Endothelial cell of umbilical vein (primary cell): Measurements from ENCODE around the gene CHI3L1. TPM values are rescaled to one million over a fixed set of nuclear protein-coding genes. Genes with fewer than 3 reads are reported as not detected.

Experiments
- BruUV-seq: library from RNA; stranded (reverse); fragments of 400-500 nt; replicated peaks from 2 replicates; lab custom pipeline; 2021; lab: Mats Ljungman, UMichigan
- CTCF ChIA-PET: fragments of 300-600, 350-600 bp; sonication (Branson Sonifier 250); formaldehyde crosslinking; loops from one replicate; lab custom pipeline; 2021; ENCODE audit warnings: antibody characterized with exemption, inconsistent platforms; lab: Charles Lee
- POLR2A ChIA-PET: fragments of 300-600, 350-600 bp; sonication (Branson Sonifier 250); formaldehyde crosslinking; loops from one replicate; lab custom pipeline; 2021; ENCODE audit warnings: antibody characterized with exemption, inconsistent platforms; lab: Charles Lee
- DNase-seq: peaks from one replicate; pipeline ENCODE4 v3.0.0-alpha.2; 2011; ENCODE audit warnings: low read depth, low spot score
- FAIRE-seq: peaks from 2 replicates; lab custom pipeline; 2011; peaks lifted over from hg19 to GRCh38; lab: Jason Lieb, UNC
- H2AFZ ChIP-seq: 2 replicates; pipeline ENCODE4 v1.6.0; 2012; ENCODE audit warnings: low read depth, low read length, control low read depth, inconsistent platforms
- H3K27ac ChIP-seq: 2 replicates; pipeline ENCODE4 v1.5.1; 2011; ENCODE audit warnings: low read depth, mild to moderate bottlenecking, control low read depth, low read length, moderate library complexity; ENCODE audit not compliant: insufficient read depth
- H3K27me3 ChIP-seq, 2 experiments: 2 replicates each; pipeline versions ENCODE4 v1.6.0 to v1.6.1; 2011; ENCODE audit warnings: low read length in 2 of 2, mixed read lengths in 1 of 2; ENCODE audit not compliant: control insufficient read depth in 2 of 2, insufficient read depth in 2 of 2
- H3K36me3 ChIP-seq, 2 experiments: 2 replicates in 1 of 2; 3 replicates in 1 of 2; pipeline ENCODE4 v1.5.1; 2011; ENCODE audit warnings: low read length in 2 of 2, mild to moderate bottlenecking in 1 of 2, moderate library complexity in 1 of 2; ENCODE audit not compliant: control insufficient read depth in 2 of 2, insufficient read depth in 2 of 2; ENCODE audit errors: extremely low read depth in 1 of 2
- H3K4me1 ChIP-seq: 3 replicates; pipeline ENCODE4 v1.5.1; 2011; ENCODE audit warnings: mild to moderate bottlenecking, low read length; ENCODE audit not compliant: control insufficient read depth, insufficient read depth; ENCODE audit errors: extremely low read depth
- H3K4me2 ChIP-seq: 2 replicates; pipeline ENCODE4 v1.6.1; 2011; ENCODE audit warnings: low read length, control low read depth, mixed read lengths; ENCODE audit not compliant: insufficient read depth
- H3K4me3 ChIP-seq, 3 experiments: fragments of 200-600 bp in 1 of 3; sonication (generic), shearing (Covaris generic) in 1 of 3; replicated peaks in 1 of 3; 2 replicates each; pipeline ENCODE4 v1.5.1; 2011 to 2016; ENCODE audit warnings: control low read depth in 3 of 3, low read length in 3 of 3, mild to moderate bottlenecking in 2 of 3, inconsistent platforms in 1 of 3, low read depth in 1 of 3, moderate library complexity in 1 of 3; ENCODE audit not compliant: insufficient read depth in 1 of 3
- H3K79me2 ChIP-seq: 2 replicates; pipeline ENCODE4 v1.6.0; 2012; ENCODE audit warnings: low read length, inconsistent platforms; ENCODE audit not compliant: control insufficient read depth, insufficient read depth
- H3K9ac ChIP-seq: replicated peaks from 2 replicates; pipeline ENCODE3; 2011; ENCODE audit warnings: low read length, control low read depth; ENCODE audit not compliant: insufficient read depth; ENCODE audit errors: extremely low read depth
- H3K9me1 ChIP-seq: replicated peaks from 3 replicates; pipeline ENCODE4 v1.6.0; 2011; ENCODE audit warnings: mild to moderate bottlenecking, low read length; ENCODE audit not compliant: control insufficient read depth, insufficient read depth; ENCODE audit errors: extremely low read depth
- H3K9me3 ChIP-seq: replicated peaks from 2 replicates; pipeline ENCODE4 v1.5.1; 2012; ENCODE audit warnings: low read length, inconsistent platforms; ENCODE audit not compliant: control insufficient read depth, insufficient read depth
- H4K20me1 ChIP-seq: replicated peaks from 2 replicates; pipeline ENCODE3; 2011; ENCODE audit warnings: mild to moderate bottlenecking, low read length; ENCODE audit not compliant: control insufficient read depth, insufficient read depth; ENCODE audit errors: extremely low read depth
- EZH2 ChIP-seq: IDR thresholded peaks from 2 replicates; pipeline ENCODE4 v1.6.1; 2012; ENCODE audit warnings: borderline replicate concordance, low read depth, mild to moderate bottlenecking, moderate library complexity, low read length, inconsistent platforms; ENCODE audit not compliant: severe bottlenecking
- FOS ChIP-seq: IDR thresholded peaks from 2 replicates; pipeline ENCODE4 v1.6.1; 2011; ENCODE audit warnings: mild to moderate bottlenecking, low read length, moderate library complexity, borderline replicate concordance; ENCODE audit not compliant: insufficient read depth
- GATA2 ChIP-seq: IDR thresholded peaks from 2 replicates; pipeline ENCODE4 v1.7.0; 2011; ENCODE audit warnings: low read depth, mild to moderate bottlenecking, moderate library complexity, mixed read lengths, low read length; ENCODE audit not compliant: insufficient read length, insufficient read depth
- JUN ChIP-seq: IDR thresholded peaks from 2 replicates; pipeline ENCODE4 v1.6.1; 2011; ENCODE audit warnings: borderline replicate concordance, low read depth; ENCODE audit not compliant: insufficient read length, insufficient read depth
- MYC ChIP-seq: IDR thresholded peaks from one replicate; pipeline ENCODE4 v1.6.1; 2011; ENCODE audit warnings: mild to moderate bottlenecking, low read depth, low read length
- POLR2A ChIP-seq: IDR thresholded peaks from 2 replicates; pipeline ENCODE4 v1.6.1; 2012; ENCODE audit warnings: low read depth, mild to moderate bottlenecking, control low read depth, low read length
- POLR2AphosphoS5 ChIP-seq: IDR thresholded peaks from 2 replicates; pipeline ENCODE4 v1.6.1; 2012; ENCODE audit warnings: low read depth, mild to moderate bottlenecking, control low read depth, low read length, moderate library complexity; ENCODE audit not compliant: insufficient read depth
- dilution Hi-C: fragments of 300-500 bp; cut with MboI; formaldehyde crosslinking; loops from one replicate; pipeline ENCODE4 v1.15.0; 2019; ENCODE audit warnings: low sequenced_read_pairs; ENCODE audit not compliant: extremely low pct_ligation_motif_present
- intact Hi-C: fragments of 100-400 bp; cut with micrococcal nuclease; formaldehyde crosslinking; loops from one replicate; pipeline ENCODE4 v1.10.0; 2022
- polyA plus RNA-seq, 4 experiments: library from polyadenylated mRNA; depleted of rRNA in 3 of 4; stranded (reverse) in 3 of 4; unstranded in 1 of 4; fragments of >200 nt; gene quantifications; 2 replicates each; pipeline versions ENCODE4 v1.2.1 to v1.2.3, GENCODE V29; 2011 to 2012; ENCODE audit warnings: missing spikeins in 1 of 4
- total RNA-seq: library from RNA; stranded (reverse); gene quantifications from 2 replicates; pipeline ENCODE4 v1.2.3, GENCODE V29; 2021
- TF ChIP-seq, protein P1 (sequence below): IDR thresholded peaks from 2 replicates; pipeline ENCODE4 v1.6.1; 2011; ENCODE audit not compliant: insufficient read depth, insufficient read length
- TF ChIP-seq, protein P2 (sequence below), 2 donors: IDR thresholded peaks; 1 replicate in 1 of 2; 2 replicates in 1 of 2; pipeline ENCODE4 v1.5.1; 2011; ENCODE audit warnings: low read length in 2 of 2, mild to moderate bottlenecking in 2 of 2, moderate library complexity in 2 of 2, control low read depth in 1 of 2, inconsistent platforms in 1 of 2, low read depth in 1 of 2; ENCODE audit not compliant: insufficient read depth in 1 of 2; ENCODE audit errors: extremely low read depth in 1 of 2

CHI3L1 gene
- total and polyA plus RNA-seq, 2 donors (not counting 3 experiments of a cell fraction or from before 2014, with no cell fraction given), result not detected

DNA sequence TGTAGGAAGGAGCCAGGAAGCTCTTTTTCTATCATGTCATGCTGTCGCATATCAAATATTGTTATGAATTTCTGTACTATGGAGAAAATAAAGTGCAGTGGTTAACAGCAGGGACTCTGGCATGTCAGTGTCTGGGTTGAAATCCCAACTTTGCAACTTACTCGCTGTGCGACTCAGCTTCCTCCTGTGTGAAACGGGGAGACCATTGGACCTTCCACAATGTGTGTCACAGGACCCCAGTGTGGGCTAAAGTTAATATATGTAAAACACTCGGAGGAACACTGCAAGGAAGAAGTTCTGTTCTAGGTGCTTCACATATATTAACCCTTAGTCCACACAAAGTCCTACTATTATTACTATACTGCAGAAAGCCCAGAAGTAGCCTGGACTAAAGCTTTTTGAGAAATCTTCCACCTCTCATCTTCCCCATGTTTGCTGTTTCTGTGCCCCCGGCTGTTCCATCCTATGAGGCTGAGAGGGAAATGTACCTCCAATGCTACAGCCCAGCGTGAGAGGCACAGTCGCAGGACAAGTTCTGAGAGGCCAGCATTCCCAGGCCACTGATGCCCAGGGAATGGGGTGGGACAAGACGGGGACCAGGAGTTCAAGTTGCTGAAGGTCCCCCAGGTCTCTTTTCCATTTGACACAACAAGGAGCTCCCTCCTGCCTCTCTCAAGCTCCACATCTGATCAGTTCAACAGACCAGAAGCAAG is 41.0 kb upstream of the CHI3L1 start:
- Histone ChIP-seq H4K20me1 (no peaks in the 10 kb centered on the region), H3K4me2 (no peak overlapping the region), H3K4me1 (no peaks in the 10 kb centered on the region), H3K27ac (no peak overlapping the region), H3K9ac (no peak overlapping the region), H3K79me2 (no peaks in the 10 kb centered on the region), H3K4me3 (no peak overlapping the region), H3K9me3 (no peaks in the 10 kb centered on the region), H3K9me1 (no peaks in the 10 kb centered on the region), H2AFZ (no peak overlapping the region), H3K27me3 (peaks cover 8 to 15% of the 10 kb centered on the region in 2 experiments), H3K36me3 (no peaks in the 10 kb centered on the region)
- no peak for DNase-seq
- no peak for TF ChIP-seq POLR2A
- no peak for TF ChIP-seq JUN
- no peak for TF ChIP-seq GATA2
- TF ChIP-seq POLR2AphosphoS5, result no peak
- no peak for TF ChIP-seq MYC
- TF ChIP-seq, protein P1, sequence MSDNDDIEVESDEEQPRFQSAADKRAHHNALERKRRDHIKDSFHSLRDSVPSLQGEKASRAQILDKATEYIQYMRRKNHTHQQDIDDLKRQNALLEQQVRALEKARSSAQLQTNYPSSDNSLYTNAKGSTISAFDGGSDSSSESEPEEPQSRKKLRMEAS, result no peak
- no peak for FAIRE-seq
- dilution Hi-C loops, result no loop called here
- ChIA-PET POLR2A (interaction anchor here (1.1 kb wide), 1 partner anchor 77 kb away, joined by 3 read pairs; no protein-coding TSS in a partner anchor), CTCF (interaction anchor here (2.5 to 3.5 kb wide), 2 partner anchors 12 to 188 kb away, joined by 9 to 20 read pairs; no protein-coding TSS in a partner anchor)
- intact Hi-C loops, result no loop called here
- no TSS peak for BruUV-seq

DNA sequence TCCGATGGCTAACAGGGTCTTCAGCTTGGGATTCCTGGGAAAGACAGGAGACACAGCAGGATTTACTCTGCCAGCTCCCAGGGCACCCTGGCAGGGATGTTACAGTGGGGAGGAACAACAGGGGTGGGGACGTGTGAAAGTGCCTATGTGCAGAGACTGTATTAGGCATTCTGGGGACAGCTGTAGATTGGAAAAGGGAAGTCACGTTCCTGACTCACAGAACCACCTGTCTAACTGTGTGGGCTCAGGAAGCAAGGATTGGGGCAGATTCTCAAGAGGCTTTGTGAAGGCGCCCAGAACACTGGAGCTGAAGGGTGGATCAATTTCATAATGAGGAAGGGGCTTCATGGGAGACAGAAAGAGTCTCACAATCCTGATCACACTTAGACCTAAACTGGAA is 38.6 kb upstream of the CHI3L1 start:
- CTCF ChIA-PET, result interaction anchor here (2.0 kb wide), 1 partner anchor 9 kb away, joined by 18 read pairs; no protein-coding TSS in a partner anchor

More for the DNA sequence above, 38.6 kb upstream of the CHI3L1 start:
- Histone ChIP-seq H3K36me3 (no peaks in the 10 kb centered on the region), H3K4me2 (no peak overlapping the region), H3K4me3 (no peak overlapping the region), H4K20me1 (no peaks in the 10 kb centered on the region), H3K9ac (no peak overlapping the region), H3K27ac (no peak overlapping the region), H3K9me1 (no peaks in the 10 kb centered on the region), H2AFZ (no peak overlapping the region), H3K79me2 (no peaks in the 10 kb centered on the region), H3K27me3 (peaks cover 4 to 6% of the 10 kb centered on the region in 2 experiments), H3K9me3 (no peaks in the 10 kb centered on the region), H3K4me1 (no peaks in the 10 kb centered on the region)
- DNase-seq (no peak), FAIRE-seq (no peak)
- intact Hi-C loops, result no loop called here
- POLR2A ChIA-PET, result no interaction called here
- BruUV-seq, result no TSS peak
- dilution Hi-C loops, result no loop called here
- TF ChIP-seq POLR2A (no peak), MYC (no peak), JUN (no peak), FOS (no peak), GATA2 (no peak), POLR2AphosphoS5 (no peak), EZH2 (no peak)
- TF ChIP-seq, protein P2, sequence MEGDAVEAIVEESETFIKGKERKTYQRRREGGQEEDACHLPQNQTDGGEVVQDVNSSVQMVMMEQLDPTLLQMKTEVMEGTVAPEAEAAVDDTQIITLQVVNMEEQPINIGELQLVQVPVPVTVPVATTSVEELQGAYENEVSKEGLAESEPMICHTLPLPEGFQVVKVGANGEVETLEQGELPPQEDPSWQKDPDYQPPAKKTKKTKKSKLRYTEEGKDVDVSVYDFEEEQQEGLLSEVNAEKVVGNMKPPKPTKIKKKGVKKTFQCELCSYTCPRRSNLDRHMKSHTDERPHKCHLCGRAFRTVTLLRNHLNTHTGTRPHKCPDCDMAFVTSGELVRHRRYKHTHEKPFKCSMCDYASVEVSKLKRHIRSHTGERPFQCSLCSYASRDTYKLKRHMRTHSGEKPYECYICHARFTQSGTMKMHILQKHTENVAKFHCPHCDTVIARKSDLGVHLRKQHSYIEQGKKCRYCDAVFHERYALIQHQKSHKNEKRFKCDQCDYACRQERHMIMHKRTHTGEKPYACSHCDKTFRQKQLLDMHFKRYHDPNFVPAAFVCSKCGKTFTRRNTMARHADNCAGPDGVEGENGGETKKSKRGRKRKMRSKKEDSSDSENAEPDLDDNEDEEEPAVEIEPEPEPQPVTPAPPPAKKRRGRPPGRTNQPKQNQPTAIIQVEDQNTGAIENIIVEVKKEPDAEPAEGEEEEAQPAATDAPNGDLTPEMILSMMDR (IDR thresholded peaks at IDR 0.05; ENCODE audit: extremely low read depth in 1 of 2, insufficient read depth in 1 of 2, low read depth in 1 of 2, low read length in 2 of 2), result no peak
- TF ChIP-seq, protein P1, result no peak
